NOMO-1 treated with dmso at 0.1 percent for 144 hours (cell line): ENCODE data around the gene AP1M1.

Source experiments
- DNase-seq: peaks from one replicate; lab custom pipeline; 2025; ENCODE audit not compliant: unreplicated experiment; lab: John Stamatoyannopoulos, UW

Gene AP1M1

GRCh38 chr19:16185123-16185767 lies 12.5 kb upstream of the AP1M1 start, which contains the start of gene FAM32A:
Gene FAM32A (plus strand): TSS chr19:16185410. CDS start chr19:16185443, 33 bp downstream.
- DNase-seq: peak; percentile 98

DNA sequence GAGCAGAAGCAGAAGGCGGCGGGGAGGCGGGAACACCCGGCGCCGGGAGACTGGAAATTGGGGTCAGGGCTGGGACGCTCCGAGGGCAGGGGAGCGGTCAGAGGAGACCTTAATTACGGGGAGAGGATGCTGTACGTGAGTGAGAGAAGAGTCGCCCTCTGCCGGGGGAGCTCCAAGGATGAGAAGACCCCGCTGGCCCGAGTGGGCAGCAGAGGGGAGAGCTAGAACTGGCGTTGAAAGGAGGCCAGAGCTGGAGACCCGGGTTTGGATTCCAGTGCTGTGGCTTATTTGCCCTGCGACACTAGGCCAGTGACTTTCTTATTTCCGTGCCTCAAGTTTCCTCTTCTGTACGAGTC lies 12.0 kb upstream of the AP1M1 start:
- peak; percentile 19 for DNase-seq

DNA sequence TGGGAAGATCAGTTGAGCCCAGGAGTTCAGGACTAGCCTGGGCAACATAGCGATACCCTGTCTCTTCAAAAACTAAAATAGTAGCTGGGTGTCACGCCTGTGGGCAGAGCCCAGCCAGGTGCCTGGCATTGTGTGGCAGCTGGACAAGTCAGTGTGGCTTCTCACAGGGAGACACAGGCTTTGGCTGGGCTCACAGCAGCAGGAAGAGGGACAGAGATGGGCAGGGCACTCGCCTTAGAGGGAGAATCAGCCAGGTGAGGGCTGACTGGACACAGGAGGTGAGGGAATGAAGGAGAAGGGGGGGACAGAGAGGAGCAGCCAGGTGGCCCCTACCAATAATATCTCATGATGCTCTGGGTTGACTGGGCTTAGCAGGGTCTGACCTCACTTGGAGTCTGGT lies 9.2 kb upstream of the AP1M1 start:
- DNase-seq: no peak

- DNase-seq: no peak
Observed at GRCh38 chr19:16190198-16190597, 7.5 kb upstream of the AP1M1 start.

- DNase-seq: no peak
Observed at GRCh38 chr19:16190736-16191135, 7.0 kb upstream of the AP1M1 start.

GRCh38 chr19:16191216-16191908 lies 6.3 kb upstream of the AP1M1 start:
- DNase-seq: no peak

- no peak for DNase-seq
Observed at GRCh38 chr19:16193466-16193865, 4.2 kb upstream of the AP1M1 start.

- no peak for DNase-seq
Observed at GRCh38 chr19:16197188-16197621, 506 bp upstream of the AP1M1 start.

GRCh38 chr19:16198370-16198651 lies 600 bp downstream of the AP1M1 start:
- DNase-seq: no peak

DNA sequence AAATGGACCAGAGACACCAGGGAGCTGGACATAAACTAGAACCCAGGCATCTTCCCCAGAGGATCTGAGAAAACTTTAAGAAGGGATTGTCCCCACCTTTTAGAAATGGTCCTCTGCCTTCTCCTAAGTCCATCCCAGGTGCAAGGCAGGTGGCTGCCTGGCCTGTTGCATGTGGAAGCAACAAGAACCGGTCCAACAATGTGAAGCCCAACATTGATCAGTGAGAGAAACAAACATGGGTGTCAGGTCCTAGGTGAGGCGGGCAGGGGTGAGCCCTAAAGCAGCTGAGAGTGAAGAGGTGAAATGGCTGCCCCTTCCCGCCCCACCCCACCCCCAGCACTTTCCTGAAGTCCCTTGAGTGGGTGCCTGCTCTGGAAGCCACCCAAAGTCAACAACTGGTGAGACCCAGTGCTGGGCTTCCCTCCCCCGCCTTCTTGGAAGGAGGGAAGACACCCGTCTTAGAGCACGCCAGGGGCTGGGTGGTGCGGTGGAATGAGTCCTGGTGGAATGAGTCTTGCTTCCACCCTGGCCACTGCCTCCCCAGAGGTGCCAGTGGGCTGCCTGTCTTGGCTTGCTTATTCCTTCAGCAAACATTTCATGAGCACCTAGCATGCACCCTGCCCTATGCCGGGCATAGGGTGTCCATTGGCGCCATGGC lies 1.7 kb downstream of the AP1M1 start:
- DNase-seq: no peak

DNA sequence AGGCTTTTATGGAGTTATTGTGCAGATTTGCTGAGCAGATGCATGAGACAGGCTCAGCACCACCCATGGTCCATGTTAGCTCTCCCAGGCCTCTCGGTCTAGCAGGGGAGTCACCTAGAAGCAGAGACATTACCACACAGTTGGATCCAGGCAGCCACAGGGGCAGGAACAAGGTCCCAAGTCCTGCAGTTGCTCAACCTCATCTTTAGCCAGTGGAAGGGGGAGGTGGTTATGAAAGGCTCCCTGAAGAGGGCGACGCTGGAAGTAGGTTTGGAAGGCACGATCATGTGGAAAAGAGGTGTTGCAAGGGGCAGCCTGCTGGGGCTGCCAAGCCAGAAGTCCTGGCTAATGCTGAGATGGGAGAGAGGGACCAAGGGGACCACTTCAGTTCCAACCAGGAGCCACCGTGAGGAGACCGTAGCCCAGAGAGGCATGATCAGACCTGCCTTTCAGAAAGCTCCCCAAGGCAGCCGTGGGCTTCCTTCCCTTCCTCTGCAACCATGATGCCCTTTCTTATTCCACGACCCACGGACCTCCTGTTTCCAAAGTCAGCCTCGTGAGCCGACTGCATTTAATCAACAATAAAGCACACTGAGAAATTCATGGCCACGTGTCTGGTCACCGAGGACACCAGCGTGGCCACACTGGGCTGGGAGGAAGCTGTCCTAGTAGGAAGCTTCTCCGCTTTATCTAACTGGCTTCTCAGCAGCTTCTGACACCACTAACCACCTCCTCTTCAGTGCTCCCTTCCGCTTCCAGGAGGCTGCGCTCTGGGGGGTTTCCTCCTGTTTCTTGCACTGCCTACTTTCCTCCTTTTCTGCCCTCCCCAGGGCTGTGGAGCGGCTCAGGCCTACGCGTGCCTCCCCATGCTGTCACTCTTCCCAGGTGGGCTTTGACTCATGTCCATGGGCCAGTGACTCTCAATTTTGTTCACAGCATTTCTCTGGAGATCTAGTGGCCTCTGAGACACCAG lies 2.6 kb downstream of the AP1M1 start:
- DNase-seq: no peak

- DNase-seq: no peak
Observed at GRCh38 chr19:16201011-16201391, 3.3 kb downstream of the AP1M1 start.

- no peak for DNase-seq
Observed at GRCh38 chr19:16202320-16203255, 4.9 kb downstream of the AP1M1 start.

- DNase-seq: no peak
Observed at GRCh38 chr19:16203256-16204004, 5.7 kb downstream of the AP1M1 start.

DNA sequence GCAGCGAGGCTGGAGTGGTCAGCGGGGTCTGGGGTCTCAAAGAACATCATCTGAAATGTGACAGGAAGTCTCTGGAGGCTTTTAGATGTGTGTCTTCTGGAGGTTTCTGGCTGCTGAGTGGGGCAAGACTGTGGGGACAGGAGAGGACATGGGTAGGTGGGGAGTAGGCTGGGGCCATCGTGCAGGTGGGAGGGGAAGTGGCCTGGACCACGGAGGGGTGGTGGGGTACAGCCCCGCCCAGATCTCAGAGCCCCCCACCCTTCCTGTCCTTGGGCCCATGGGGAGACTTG lies 6.2 kb downstream of the AP1M1 start:
- DNase-seq: no peak

DNA sequence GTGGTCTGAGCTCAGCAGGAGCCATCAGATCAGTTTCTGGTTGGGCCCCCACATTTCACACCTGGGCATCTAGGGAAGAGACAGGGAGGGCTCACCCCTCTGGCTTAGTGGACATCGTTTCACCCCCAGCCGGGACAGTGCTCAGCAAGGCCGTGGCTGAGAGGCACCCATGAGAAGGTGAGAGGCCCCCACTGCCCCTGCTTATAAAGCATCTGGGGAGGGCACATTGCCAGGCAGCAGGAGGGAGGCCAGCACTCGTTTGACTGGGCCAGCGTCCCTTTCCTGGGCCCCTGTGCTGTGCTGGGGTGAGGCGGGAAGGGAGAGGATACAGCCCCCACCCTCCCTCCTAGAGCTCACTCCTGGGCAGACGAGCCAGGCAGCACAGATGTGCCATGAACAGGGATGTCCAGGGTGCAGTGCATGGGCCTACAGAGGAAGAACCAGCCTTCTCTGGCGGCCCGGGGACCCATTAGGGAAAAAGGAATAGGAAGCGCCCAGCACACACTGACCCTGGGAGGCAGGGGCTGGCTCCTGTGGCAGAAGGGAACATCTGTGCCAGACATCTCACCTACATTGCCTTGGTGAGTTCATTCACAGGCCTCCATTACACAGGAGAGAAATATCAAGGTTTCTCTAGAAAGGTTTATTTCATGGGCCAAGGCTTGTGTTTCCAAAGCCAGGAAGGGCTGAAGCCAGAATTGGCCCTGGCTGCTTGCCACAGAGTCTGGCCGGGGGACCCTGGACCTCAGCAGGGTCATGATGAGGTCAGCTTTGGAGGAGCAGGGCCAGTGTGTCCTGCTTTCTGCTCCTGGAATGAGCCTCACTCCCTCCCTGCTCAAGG lies 7.7 kb downstream of the AP1M1 start:
- no peak for DNase-seq

DNA sequence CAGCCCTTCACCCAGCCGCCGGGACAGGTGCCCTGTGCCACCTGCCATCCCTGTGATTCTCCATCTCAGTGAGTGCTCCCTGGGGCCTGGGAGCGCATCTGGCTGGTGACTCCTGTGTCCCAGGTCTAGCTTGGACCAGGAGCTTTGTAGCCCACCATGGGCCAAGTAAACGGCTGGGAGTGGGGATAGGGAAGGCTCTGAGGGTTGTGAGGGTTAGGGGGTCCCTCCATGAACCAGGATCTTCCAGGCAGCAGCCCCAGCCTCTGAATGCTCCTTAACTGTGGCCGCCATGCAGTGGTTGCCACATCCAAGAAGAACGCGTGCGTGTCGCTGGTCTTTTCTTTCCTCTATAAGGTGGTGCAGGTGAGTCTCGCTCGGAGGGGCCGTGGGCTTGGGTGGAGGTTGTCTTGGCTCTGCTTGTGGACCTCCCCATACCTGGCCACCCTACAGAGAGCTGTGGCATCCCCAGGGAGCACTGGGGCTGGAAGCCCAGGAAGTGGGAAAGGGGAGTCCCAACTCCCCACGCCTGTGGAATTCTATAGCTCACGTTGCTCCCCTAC lies 8.4 kb downstream of the AP1M1 start:
- DNase-seq: no peak

DNA sequence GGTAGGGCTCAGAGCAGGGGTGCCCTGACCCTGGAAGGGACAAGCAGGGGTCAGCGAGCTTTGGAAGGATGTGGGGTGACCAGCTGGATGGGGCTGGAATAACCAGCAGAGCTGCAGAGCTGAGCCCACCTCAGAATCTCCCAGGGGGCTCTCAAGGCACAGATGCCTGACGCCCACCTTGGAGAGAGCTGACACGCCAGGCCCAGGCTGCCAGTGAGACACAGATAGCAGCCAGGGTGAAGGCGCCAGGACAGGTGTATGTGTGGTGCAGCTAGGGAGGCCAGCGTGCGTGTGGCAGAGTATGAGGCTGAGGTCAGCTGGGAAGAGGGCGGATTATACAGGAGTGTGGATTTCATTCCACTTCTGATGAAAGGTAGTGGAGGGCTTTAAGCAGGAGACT lies 8.9 kb downstream of the AP1M1 start:
- no peak for DNase-seq

- no peak for DNase-seq
Observed at GRCh38 chr19:16207063-16207462, 9.4 kb downstream of the AP1M1 start.
